ENCODE measurements around the gene RAB11A.

DNA sequence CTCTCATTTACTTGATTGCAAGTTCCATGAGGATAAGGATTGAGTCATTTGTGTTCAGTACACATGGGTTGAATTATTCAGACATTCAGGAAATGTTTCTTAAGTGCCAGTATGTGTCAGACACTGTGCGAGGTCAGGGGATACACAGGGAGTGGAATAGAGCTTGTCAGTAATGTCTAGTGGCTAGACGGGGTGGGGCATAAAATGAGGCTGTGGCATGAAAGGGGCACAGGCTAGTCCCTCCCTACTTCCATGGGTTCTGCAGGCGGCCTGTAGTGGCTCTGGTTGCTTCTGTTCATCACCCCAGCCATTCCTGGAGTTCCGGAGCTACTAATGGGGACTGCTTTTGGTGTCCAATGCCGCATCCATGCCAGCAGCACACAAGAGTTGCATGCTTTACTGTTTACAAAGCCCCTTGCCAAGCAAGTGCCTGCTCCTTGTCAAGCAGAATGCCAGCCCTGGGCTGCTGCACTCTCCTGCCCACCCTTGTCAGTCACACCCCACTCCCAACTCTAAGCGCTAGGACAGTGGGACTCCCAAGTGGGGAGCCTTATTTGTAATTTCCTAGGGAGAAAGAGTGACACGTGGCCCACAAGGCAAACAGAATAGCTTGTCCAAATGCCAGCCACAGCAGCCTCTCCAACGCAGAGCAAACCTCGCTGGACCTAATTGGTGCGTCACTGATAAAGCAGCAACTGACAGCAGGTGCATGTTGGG, 70.8 kb downstream of the RAB11A start:
- TF ChIP-seq, protein P1, sequence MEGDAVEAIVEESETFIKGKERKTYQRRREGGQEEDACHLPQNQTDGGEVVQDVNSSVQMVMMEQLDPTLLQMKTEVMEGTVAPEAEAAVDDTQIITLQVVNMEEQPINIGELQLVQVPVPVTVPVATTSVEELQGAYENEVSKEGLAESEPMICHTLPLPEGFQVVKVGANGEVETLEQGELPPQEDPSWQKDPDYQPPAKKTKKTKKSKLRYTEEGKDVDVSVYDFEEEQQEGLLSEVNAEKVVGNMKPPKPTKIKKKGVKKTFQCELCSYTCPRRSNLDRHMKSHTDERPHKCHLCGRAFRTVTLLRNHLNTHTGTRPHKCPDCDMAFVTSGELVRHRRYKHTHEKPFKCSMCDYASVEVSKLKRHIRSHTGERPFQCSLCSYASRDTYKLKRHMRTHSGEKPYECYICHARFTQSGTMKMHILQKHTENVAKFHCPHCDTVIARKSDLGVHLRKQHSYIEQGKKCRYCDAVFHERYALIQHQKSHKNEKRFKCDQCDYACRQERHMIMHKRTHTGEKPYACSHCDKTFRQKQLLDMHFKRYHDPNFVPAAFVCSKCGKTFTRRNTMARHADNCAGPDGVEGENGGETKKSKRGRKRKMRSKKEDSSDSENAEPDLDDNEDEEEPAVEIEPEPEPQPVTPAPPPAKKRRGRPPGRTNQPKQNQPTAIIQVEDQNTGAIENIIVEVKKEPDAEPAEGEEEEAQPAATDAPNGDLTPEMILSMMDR (IDR thresholded peaks at IDR 0.05; ENCODE audit: low read depth, low read length, poor library complexity, severe bottlenecking): no peak
- TF ChIP-seq EZH2phosphoT487 (IDR thresholded peaks at IDR 0.05; ENCODE audit: borderline replicate concordance, low read length): no peak

All from DOHH2 (cell line).